ENCODE measurements around the gene RINL.

DNA sequence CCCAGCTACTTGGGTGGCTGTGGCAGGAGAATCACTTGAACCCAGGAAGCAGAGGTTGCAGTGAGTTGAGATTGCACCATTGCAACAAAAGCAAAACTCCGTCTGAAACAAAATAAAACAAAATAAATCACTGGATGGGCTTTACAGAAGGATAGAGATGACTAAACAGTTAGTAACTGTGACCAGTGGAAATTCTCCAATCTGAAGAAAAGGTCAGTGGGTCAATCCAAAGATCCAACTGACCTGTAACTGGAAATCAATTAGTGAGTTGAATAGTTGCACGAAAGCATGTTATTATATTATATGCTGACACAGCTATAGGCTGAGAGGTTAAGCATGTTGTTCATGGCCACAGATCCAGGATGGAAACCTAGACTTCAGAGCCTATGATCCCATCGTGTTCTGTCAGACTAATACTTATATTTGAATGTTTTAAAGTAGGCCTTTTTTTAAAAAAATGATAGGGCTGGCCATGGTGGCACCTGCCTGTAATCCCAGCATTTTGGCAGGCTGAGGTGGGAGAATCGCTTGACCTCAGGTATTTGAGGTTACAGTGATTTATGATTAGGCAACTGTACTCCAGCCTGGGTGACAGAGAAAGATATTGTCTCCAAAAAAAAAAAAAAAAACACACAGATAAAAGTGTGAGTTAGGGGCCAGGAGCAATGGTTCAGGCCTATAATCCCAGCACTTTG is 47.9 kb downstream of the RINL start:
- TF ChIP-seq NFIC (IDR thresholded peaks at IDR 0.05), result no peak
- TF ChIP-seq CREB1 (IDR thresholded peaks at IDR 0.05; ENCODE audit: low read depth), result no peak
- TF ChIP-seq, protein P1, sequence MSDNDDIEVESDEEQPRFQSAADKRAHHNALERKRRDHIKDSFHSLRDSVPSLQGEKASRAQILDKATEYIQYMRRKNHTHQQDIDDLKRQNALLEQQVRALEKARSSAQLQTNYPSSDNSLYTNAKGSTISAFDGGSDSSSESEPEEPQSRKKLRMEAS (IDR thresholded peaks at IDR 0.05), result no peak
- TF ChIP-seq, protein P2, sequence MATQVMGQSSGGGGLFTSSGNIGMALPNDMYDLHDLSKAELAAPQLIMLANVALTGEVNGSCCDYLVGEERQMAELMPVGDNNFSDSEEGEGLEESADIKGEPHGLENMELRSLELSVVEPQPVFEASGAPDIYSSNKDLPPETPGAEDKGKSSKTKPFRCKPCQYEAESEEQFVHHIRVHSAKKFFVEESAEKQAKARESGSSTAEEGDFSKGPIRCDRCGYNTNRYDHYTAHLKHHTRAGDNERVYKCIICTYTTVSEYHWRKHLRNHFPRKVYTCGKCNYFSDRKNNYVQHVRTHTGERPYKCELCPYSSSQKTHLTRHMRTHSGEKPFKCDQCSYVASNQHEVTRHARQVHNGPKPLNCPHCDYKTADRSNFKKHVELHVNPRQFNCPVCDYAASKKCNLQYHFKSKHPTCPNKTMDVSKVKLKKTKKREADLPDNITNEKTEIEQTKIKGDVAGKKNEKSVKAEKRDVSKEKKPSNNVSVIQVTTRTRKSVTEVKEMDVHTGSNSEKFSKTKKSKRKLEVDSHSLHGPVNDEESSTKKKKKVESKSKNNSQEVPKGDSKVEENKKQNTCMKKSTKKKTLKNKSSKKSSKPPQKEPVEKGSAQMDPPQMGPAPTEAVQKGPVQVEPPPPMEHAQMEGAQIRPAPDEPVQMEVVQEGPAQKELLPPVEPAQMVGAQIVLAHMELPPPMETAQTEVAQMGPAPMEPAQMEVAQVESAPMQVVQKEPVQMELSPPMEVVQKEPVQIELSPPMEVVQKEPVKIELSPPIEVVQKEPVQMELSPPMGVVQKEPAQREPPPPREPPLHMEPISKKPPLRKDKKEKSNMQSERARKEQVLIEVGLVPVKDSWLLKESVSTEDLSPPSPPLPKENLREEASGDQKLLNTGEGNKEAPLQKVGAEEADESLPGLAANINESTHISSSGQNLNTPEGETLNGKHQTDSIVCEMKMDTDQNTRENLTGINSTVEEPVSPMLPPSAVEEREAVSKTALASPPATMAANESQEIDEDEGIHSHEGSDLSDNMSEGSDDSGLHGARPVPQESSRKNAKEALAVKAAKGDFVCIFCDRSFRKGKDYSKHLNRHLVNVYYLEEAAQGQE (IDR thresholded peaks at IDR 0.05; ENCODE audit: low read depth), result no peak

Data from Ishikawa (cell line).